Uterus (tissue), 2 donors: ENCODE measurements around the gene SMIM43.

ENCODE experiments used
- CTCF ChIP-seq, 4 experiments: fragments of 200-600 bp in 2 of 4; fragments of 450-650 bp in 2 of 4; sonication (generic) in 2 of 4; IDR thresholded peaks; one replicate each; pipeline ENCODE4 v1.5.1; 2016 to 2019; ENCODE audit warnings: antibody characterized with exemption in 4 of 4, mild to moderate bottlenecking in 2 of 4, moderate library complexity in 1 of 4
- POLR2A ChIP-seq, 2 donors: fragments of 450-650 bp; IDR thresholded peaks; one replicate each; pipeline ENCODE4 v1.6.1; 2016; ENCODE audit warnings: antibody characterized with exemption in 2 of 2, mild to moderate bottlenecking in 1 of 2, moderate library complexity in 1 of 2

- TF ChIP-seq CTCF (IDR thresholded peaks at IDR 0.05): no peak
- TF ChIP-seq POLR2A (IDR thresholded peaks at IDR 0.05): no peak
Measured at GRCh38 chr4:121771869-121772268, 6.9 kb upstream of the SMIM43 start.
